Dedifferentiated amniotic fluid mesenchymal stem cell (primary cell): ENCODE data around the gene CHRNA1.

Source experiments
- DNase-seq: peaks from one replicate; pipeline ENCODE4 v3.0.0-alpha.2; 2016; ENCODE audit errors: extremely low spot score

The CHRNA1 gene

DNA sequence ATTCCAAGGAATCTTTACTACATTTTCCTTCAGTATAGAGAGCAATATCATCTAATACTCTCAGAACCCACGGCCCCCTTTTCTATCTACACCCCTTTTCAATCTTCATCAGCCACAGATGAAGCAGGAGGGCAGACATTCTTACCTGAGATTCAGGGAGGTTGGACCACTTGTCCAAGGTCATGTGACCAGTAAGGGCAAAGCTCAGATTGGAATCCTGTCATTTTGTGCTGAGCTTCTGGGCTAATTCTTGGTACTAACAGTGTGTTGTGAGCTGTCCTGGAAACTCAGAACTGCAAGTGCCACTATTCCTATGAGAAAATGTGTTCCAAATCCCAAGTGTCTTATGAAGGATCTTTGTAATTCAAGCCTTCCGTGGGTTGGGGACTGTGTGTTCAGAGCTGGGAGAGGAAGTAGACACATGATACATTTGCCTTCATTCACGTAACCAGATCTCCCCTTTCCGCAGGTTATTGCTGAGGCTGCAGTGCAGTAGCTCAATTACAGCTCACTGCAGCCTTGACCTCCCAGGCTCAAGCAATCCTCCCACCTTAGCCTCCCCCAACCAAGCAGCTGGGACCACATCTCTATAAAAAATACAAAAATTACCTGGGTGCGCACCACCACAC lies 3.3 kb downstream of the CHRNA1 start:
- DNase-seq = no peak

DNA sequence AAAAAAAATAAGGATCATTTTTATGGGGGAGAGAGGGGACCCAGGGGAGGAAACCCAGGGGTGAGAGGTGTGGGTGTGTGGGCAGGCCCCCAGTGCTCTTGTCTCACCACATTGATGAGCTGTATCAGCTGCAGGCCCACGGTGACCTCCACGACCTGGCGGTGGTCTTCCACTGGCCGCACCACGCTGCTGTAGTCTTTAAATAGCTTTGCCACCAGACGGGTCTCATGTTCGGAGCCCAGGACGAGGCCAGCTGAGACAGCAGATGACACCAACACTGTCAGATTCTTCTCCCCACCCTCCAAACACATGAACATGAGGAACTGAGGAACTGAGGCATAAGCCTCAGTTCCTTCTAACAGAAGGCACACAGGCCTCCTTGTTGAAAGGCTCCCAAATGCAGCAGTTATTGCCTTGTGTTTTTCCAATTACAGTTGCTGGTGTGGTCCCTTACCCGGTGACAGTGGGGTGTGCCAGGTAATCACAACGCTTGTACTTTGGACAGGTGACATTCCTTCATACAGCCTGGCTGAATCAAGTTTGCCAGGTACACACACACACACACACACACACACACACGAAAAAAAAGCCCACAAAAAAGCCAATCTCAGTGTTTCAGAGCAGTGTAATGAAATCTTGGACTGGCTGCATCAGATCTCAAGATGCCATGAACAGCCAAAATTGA lies 4.7 kb downstream of the CHRNA1 start:
- no peak for DNase-seq

DNA sequence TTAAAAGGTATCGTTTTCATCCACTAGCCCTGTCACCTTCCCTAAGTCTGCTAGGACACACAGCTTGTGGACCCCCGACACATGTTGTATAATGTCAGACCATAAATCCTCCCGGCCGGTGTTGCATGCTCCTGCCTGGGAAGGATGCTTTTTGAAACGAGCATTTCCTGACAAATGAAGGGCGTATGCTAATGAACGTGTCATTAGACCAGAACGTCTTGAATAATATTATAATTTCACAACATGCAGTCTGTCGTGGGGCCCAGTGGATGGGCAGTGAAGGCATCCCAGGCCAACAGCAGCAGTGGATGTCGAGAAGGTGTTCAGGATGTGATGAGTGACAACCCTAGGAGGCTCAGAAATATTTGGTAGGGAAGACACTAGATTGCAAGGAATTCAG lies 7.5 kb downstream of the CHRNA1 start:
- no peak for DNase-seq

DNA sequence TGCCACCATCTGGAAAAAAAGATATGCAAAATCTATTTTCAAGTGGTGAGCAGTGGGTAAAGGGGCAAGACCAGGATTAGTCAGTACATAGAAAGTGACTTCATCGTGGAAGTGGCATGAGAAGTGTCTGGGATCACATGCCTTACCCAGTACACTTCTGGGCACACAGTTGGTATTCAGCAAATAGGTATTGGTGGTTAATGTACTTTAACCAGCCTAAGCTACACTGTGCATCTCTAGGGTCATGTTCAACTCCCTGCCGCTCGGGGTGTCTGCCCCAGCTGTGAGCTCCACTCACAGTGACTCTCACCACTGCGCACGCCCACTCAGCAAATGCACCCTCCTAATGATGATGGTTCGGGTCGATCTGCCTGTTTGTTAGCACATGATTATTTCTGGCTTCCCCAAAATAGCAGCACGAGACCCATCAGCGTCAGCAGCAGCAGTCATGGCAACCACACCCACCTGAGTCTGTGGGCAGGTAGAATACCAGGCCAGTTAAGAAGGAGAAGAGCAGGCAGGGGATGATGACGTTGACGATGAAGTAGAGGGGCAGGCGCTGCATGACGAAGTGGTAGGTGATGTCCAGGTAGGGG lies 11.1 kb downstream of the CHRNA1 start:
- no peak for DNase-seq

DNA sequence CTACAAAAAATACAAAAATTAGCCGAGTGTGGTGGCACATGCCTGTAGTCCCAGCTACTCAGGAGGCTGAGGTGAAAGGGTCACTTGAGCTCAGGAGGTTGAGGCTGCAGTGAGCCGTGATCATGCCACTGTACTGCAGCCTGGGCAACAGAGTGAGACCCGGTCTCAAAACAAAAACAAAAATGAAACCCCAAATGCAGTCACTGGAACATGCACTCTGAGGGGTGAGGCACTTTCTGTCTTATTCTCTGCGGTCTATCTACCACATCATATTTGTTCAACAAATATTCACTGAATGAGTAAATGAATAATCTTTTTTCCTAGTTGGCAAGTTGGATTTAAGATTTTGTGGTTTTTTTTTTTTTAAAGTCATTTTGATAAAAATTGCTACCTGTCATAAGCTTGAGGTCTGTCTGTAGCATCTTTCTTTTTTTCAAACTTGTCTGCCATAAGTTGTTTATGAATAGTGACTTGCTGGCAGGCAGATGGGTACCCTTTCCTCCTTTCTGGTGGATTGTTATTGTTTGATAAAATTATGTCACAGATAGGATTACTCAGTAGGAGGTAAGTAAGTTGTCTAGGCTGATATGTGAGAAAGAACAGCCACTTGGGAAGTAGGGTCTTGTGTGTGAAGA lies 11.8 kb downstream of the CHRNA1 start:
- no peak for DNase-seq

DNA sequence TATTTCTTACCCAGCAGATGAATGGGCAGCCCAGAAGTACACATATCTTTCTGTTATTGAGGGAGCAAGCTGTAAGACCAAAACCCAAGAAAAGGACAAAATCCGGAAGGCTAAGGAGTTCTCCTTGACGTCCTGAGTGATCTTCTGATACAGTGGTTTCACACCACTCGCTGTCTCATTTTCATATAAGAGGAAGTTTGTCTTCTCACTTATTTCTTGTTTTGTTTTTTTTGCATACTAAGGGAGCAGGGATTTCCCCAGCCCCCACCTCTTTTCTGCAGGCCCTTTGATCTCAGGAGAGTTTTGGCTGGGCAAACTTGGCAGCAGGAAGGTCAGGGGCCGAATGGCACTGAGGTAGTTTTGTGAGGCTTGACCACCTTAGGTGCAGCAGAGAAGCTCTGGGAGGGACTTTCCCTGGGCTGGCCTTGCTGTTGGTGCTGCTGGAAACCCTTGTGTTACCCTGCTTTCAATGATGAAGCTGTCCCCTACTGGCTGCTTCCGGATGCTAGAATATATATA lies 13.3 kb downstream of the CHRNA1 start:
- DNase-seq = no peak

DNA sequence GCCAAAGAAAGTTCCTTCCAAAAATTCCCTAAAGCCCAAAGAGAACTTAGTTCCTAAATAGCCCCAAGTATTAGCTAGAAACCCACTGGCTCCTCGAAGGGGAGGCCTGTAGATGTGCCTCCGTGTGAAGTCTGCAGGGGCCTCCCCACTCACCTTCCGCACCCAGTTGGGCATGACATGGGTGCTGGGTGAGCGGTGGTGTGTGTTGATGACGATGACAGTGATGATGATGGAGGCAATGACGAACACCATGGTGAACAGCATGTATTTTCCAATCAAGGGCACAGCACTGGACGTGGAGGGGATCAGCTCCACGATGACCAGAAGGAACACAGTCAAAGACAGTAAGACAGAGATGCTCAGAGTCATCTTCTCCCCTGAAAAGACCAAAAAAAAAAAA lies 14.5 kb downstream of the CHRNA1 start:
- DNase-seq = no peak

DNA sequence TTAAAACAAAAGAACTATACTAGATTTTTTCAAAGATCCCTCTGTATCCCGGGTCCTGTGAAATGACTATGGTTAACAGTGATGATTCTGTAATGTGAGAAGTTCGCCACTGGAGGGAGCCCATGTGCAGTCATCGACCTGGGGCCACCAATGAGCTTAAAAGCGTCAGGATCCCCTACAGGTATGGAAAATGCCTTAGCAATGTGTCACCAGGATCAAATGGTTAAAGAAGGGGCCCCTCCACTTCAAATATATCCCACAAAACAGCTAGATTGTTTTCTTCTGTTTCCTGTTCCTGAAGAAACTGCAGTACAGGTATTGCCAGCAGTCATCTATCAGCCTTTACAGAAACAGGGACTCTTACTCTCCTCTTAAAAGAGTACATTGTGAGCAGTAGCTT lies 15.3 kb downstream of the CHRNA1 start:
- DNase-seq = peak; percentile 45

DNA sequence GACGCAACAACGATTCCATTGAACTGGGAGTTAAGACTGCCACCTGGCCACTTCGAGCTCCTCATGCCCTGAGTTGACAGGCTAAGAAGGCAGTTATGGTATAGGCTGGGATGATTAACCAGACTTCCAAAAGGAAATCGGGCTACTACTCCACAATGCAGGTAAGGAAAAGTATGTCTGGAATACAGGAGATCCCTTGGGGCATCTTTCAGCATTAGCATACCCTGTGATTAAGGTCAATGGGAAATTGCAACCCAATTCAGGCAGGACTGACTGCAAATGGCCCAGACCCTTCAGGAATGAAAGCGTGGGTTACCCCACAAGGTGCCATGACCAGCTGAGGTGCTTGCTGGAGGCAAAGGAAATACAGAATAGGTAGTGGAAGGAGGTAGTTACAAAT lies 19.1 kb downstream of the CHRNA1 start:
- no peak for DNase-seq

DNA sequence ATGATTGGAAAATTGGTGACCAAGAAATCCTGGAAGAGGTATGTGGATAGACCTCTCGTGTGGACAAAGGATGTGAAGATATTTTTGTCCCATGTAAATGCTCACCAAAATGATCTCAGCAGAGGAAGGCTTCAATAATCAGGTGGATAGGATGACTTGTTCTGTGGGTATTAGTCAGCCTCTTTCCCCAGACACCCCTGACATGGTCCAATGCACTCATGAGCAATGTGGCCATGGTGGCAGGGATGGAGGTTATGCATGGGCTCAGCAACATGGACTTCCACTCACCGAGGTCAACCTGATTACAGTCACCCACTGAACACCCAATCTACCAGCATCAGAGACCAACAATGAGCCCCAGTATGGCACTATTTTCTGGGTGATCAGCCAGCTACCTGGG lies 20.2 kb downstream of the CHRNA1 start:
- no peak for DNase-seq

DNA sequence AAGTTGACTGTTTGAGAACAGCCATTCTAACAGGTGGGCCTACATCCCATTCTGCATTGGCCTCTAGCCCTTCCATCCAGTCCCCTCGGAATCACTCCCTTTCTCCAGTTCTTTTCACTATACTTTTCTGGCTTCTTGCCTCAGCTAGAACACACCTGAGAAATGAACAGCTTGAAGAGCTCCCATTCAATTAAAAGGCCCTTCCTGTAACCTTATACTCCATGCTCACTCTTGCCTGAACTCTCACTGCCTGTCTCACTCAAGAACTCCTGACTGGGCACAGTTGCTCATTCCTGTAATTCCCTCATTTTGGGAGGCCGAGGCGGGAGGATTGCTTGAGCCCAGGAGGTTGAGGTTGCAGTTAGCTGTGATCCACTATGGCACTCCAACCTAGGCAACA lies 23.6 kb downstream of the CHRNA1 start:
- DNase-seq = no peak

DNA sequence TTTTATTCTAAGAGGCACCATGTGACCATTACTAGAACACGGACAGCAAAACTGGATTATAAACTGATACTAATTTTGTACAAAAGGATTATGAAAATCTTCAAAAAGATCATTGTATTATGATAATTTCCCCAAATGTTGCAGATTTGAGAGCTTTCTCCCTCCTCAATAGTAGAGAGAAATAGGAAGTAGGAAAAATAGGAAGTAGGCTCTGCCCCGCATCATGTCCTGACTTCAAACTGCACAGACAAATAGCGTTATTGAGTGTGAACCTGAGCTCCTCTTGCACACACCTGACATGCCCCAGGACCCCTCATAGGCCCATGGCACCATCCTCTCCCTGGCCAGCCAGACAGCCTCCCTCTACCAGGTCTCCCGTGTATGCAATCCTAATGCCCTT lies 25.4 kb downstream of the CHRNA1 start:
- DNase-seq = no peak

DNA sequence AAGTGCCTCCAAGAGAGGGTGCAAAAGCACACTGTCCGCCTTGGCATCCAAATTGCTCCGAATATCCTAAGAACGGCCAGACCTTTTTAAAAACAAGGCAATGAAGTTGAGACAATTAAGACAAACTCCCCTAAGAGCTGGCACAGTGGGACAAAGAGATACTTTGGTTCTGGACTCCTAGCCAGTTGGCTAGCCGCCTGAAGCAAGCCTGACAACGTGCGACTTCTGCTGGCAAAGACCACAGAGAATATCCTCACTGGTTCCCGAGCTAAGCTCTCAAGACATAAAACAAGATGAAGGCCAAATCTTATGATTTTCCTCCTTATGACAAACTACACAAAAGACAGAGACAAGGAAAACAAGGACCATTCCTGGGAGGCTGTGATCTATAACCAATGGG lies 32.7 kb downstream of the CHRNA1 start:
- DNase-seq = no peak

DNA sequence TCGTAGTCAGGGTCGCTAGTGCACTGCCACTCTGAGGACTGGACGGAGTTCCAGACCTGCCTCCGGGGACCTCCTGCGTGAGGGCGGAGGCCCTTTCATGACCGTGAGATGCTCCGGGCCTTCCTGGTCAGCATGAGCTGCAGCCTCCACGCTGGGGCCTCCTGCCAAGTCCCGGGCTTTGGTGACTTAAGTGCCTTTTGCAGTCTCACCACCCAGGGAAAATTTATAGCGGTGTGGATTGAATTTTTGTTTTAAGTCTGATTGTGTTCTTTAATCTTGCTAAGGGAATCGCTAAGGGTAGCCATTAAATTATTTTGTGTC lies 33.6 kb downstream of the CHRNA1 start:
- DNase-seq = no peak

DNA sequence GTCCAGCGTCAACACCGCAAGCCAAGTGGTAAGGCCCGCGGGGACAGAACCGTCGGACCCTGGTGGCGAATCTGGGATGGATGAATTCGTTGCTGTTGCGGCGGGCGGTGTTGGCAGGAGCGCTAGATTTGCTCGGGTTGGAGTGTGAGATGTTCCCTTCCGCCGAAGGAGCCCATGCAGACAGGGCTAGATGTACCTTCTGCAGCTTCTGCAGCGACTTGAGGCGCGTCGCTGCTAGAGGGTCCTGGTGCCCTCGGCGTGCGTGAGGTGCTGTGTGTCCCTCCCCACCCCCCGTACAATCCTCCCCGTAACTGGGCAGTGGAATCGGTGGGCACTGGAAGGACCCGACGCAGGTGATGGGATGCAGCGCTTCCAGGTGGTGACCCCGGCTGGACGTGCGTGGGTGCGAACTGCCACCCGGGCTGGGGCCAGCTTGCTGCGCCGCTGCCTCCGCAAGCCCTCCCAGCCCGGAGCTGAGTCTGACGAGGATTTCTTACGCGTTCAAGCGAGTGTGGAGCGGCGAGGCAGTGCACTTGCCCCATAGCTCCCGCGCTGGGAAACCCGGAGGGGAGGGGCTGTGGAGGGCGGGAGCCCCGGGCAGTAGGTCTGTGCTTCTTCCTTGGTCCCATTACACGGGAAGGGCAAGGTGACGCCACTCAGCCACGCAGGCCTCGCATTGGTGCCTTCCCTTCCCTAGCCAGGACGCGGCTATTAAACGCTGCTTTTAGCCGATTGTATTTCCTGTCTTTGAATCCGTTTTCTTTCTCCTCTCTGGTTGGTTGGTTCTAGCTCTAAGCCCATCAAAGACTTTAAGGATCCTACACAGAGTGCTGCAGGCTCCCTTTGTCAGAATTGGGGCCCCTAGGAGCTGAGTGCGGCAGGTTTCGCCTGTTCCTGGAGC lies 34.2 kb downstream of the CHRNA1 start:
- DNase-seq = no peak

DNA sequence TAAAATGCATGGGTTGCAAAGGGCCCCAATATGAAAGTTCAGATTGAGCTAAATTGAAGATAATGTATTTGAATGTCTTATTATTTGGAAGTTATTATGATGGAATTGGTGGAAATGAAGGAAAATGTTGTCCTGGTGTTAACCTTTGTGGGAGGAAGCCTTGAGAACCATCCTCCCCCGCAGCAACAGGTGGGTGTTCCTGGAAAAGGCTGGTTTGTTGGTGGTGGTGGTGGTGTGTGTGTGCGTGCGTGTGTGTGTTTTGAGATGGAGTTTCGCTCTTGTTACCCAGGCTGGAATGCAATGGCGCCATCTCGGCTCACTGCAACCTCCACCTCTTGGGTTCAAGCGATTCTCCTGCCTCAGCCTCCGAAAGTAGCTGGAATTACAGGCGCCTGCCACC lies 36.2 kb downstream of the CHRNA1 start:
- DNase-seq = no peak

DNA sequence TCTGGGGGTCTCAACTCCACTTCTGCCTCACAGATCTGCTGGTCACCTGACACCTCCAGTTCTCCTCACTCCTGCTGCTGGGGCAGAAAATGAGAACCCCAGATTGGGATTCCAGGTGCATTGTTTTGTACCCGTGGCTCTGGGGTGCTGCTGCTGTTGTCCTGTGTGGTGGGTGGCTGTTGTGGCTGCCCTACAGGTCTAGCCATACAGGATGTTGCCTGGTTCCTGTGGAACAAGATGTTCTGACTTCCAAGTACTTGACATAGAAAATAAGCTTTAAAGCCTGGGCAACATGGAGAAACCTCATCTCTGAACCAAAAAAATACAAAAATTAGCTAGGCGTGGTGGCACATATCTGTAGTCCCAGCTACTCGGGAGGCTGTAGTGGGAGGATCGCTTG lies 38.1 kb downstream of the CHRNA1 start:
- DNase-seq = no peak

DNA sequence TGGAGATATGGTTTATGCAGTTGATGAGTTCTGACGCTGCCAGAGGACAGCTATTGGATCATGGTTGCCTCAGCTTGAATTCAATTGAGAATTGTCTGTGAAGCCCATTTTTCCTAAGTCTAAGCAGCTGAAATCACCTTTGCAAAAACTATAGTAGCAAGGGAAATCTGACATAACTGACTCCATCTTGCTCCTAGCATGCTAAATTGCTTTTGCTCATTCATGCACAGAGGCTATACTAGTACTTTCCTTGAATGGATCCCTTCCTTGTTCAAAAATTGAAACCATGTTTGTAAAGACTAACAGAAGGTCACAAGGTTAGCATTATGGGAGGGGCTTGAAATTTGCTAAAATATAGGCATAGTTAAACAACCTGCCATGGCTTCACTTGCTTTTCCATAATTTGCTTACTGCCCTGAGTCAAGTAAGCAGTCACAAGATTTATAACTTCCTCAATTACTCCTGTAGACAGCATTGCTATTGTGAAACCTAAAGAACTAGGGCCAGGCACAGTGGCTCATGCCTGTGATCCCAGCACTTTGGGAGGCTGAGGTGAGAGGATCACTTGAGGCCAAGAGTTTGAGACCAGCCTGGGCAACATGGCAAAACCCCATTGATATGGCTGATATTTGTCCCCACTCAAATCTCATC lies 41.2 kb downstream of the CHRNA1 start:
- no peak for DNase-seq

DNA sequence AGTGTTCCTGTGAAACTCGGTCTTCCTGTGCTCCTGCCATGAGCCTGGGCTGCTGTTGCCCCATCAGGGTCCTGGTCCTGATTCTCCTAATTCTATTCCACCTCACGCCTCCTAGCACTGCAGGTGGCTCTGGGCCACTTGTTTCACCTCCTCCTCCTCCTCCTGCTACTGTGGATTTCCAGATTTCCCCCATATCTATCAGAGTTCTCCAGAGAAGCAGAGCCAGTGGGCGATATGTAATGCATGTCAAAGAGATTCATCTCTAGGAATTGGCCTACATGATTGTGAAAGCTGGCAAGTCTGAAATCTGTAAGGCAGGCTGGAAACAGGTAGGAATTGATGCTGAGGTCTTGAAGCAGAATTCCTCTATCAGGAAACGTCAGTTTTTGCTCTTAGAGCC lies 45.3 kb downstream of the CHRNA1 start:
- no peak for DNase-seq

DNA sequence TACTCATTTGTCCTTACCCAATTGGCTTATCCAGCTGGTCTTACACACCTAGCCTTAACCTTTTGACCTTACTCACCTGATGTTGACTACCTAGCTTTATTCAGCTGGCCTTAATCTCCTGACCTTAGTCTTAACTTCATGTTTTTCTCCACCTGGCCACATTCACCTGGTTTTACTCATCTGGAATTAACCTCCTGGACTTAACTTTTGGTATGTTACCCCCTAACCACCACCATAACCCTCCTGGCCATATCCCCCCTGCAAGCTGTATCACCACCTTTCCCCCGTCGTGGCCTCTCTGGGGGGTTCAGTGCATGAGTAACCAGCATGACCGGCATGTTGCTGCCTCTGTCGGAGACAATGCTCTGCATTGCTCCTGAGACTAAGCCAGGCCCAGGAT lies 45.7 kb downstream of the CHRNA1 start:
- DNase-seq = no peak

DNA sequence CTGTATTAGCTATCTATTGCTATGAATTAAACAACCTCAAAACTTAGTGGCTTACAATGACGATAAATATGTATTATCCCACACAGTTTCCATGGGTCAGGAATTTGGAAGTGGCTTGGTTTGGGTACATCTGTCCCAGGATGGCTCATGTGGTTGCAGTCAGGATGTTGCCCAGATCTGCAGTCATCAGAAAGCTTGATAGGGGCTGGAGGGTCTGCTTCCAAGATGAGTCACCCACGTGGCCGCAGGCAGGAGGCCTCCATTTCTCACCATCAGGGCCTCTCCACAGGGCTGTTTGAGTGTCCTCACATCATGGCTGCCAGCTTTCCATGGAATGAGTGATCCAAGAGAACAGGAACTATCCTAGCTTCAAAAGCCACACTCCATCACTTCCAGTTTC lies 46.4 kb downstream of the CHRNA1 start:
- DNase-seq = no peak

DNA sequence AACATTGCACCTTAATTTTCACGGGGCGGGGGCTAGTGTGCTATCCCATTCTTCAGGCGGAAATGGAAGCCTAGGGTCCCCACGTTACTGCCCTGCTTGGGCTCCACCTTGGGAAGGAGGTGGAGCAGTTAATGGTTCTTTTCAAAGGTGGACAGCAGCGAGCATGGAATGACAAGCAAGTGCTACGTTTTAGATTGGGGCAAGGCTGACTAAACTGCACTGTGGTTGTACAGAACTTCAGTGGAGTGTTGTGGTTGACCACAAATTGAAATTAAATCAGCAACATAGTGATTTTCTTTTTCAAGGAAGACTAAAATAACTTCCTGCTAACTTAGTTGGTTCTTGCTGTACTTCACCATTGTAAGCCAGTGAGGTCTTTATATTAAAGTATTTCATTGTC lies 47.0 kb downstream of the CHRNA1 start:
- DNase-seq = no peak
